Nephron (organoid): ENCODE measurements around the gene FRMD1.

ENCODE experiments used
- H3K27ac Mint-ChIP-seq, 3 experiments: 2 replicates each; pipeline ENCODE4 v1.8.0; 2020; ENCODE audit warnings: mixed read lengths in 3 of 3, mild to moderate bottlenecking in 2 of 3, moderate library complexity in 1 of 3
- H3K27me3 Mint-ChIP-seq: 2 replicates; pipeline ENCODE4 v1.8.0; 2021; ENCODE audit warnings: low read depth, mild to moderate bottlenecking, moderate library complexity, mixed read lengths
- H3K36me3 Mint-ChIP-seq: 2 replicates; pipeline ENCODE4 v1.8.0; 2020; ENCODE audit warnings: low read depth, mixed read lengths
- H3K4me1 Mint-ChIP-seq: 2 replicates; pipeline ENCODE4 v1.8.0; 2020; ENCODE audit warnings: mixed read lengths
- H3K4me3 Mint-ChIP-seq, 3 experiments: 2 replicates each; pipeline ENCODE4 v1.8.0; 2020; ENCODE audit warnings: mild to moderate bottlenecking in 3 of 3, mixed read lengths in 3 of 3, moderate library complexity in 2 of 3
- H3K9me3 Mint-ChIP-seq: 2 replicates; pipeline ENCODE4 v1.8.0; 2020; ENCODE audit warnings: mixed read lengths
- CTCF ChIP-seq, 3 experiments: fragments of 200-600 bp; sonication (generic); IDR thresholded peaks; one replicate each; pipeline ENCODE4 v1.5.0; 2021; ENCODE audit warnings: antibody characterized with exemption in 3 of 3; ENCODE audit not compliant: unreplicated experiment in 3 of 3

The FRMD1 gene

GRCh38 chr6:168107191-168107983 is 28.4 kb upstream of the FRMD1 start:
- H3K27me3 Mint-ChIP-seq, result peaks cover 22% of the 10 kb centered on the region
- peaks cover 19% of the 10 kb centered on the region for H3K4me1 Mint-ChIP-seq
- no peaks in the 10 kb centered on the region for H3K9me3 Mint-ChIP-seq
- no peaks in the 10 kb centered on the region for H3K36me3 Mint-ChIP-seq
- no peak for TF ChIP-seq CTCF (IDR thresholded peaks at IDR 0.05; ENCODE audit: unreplicated experiment in 3 of 3)
- H3K27ac Mint-ChIP-seq, result no peak overlapping the region
- no peak overlapping the region for H3K4me3 Mint-ChIP-seq

GRCh38 chr6:168106633-168107005 is 27.6 kb upstream of the FRMD1 start:
- peak overlapping the region; percentile 45 to 78 (median 60) for H3K27ac Mint-ChIP-seq
- H3K4me3 Mint-ChIP-seq, result no peak overlapping the region
- H3K4me1 Mint-ChIP-seq, result peaks cover 23% of the 10 kb centered on the region
- no peaks in the 10 kb centered on the region for H3K9me3 Mint-ChIP-seq
- H3K36me3 Mint-ChIP-seq, result no peaks in the 10 kb centered on the region
- peaks cover 19% of the 10 kb centered on the region for H3K27me3 Mint-ChIP-seq
- no peak for TF ChIP-seq CTCF (IDR thresholded peaks at IDR 0.05; ENCODE audit: unreplicated experiment in 3 of 3)

DNA sequence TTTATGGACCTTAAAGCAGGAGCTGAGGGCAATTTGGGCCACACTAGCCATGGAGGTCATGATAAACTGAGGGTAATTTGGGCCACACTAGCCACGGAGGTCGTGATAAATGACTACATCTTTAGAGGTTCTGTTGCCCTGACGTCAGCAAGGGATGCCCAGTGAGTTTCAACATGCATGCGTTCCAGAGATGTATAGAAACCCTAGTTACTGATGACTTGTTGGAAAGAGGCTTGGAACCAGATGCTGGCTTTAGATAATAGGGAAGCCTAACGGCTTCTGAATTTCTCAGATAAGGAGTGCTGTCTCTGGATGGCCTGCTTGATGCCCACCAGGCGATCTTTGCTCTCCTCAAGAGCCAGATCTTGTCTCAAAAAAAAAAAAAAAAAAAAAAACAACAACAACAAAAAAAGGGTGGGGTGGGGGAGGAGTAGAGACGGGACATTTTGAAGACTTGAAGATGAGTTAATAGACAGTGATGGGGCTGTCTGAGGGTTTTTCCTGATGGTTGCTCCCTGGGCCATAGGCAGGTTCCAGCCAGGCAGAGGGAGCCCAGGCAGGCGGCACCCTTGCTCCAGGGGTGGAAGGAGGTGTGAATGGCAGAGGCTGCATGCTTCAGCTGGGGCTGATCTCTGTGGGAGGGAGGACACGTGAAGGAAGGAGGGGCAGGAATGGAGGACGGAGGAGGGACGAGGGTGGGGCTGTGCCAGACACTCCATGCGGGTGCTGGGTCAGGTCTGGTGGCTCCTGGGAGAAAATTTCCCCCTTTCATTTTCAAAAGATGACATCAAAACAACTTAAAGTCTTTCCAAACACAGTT is 27.0 kb upstream of the FRMD1 start:
- no peaks in the 10 kb centered on the region for H3K9me3 Mint-ChIP-seq
- no peak for TF ChIP-seq CTCF (IDR thresholded peaks at IDR 0.05; ENCODE audit: unreplicated experiment in 3 of 3)
- H3K4me3 Mint-ChIP-seq, result no peak overlapping the region
- H3K27ac Mint-ChIP-seq, result peak overlapping the region; percentile 45 to 78 (median 60)
- H3K36me3 Mint-ChIP-seq, result no peaks in the 10 kb centered on the region
- peaks cover 17% of the 10 kb centered on the region for H3K27me3 Mint-ChIP-seq
- peaks cover 23% of the 10 kb centered on the region for H3K4me1 Mint-ChIP-seq

GRCh38 chr6:168104636-168105035 is 25.6 kb upstream of the FRMD1 start:
- TF ChIP-seq CTCF (IDR thresholded peaks at IDR 0.05; ENCODE audit: unreplicated experiment in 3 of 3), result no peak
- Mint-ChIP-seq H3K9me3 (no peaks in the 10 kb centered on the region), H3K36me3 (no peaks in the 10 kb centered on the region), H3K27me3 (peaks cover 17% of the 10 kb centered on the region), H3K4me3 (no peak overlapping the region), H3K4me1 (peaks cover 23% of the 10 kb centered on the region), H3K27ac (peak overlapping the region in 1 of 3 experiments; percentile 2)

- Mint-ChIP-seq H3K27me3 (peaks cover 17% of the 10 kb centered on the region), H3K4me3 (no peak overlapping the region), H3K27ac (peak overlapping the region; percentile 50 to 76 (median 70)), H3K4me1 (peaks cover 28% of the 10 kb centered on the region), H3K36me3 (no peaks in the 10 kb centered on the region), H3K9me3 (no peaks in the 10 kb centered on the region)
- TF ChIP-seq CTCF (IDR thresholded peaks at IDR 0.05; ENCODE audit: unreplicated experiment in 3 of 3), result no peak
Observed at GRCh38 chr6:168103050-168103830, 24.2 kb upstream of the FRMD1 start.
